Endothelial cell of umbilical vein (primary cell): ENCODE results near the gene AFDN. TPM values are rescaled to one million over a fixed set of nuclear protein-coding genes. Genes with fewer than 3 reads are reported as not detected.

Experiments used
- BruUV-seq: library from RNA; stranded (reverse); fragments of 400-500 nt; replicated peaks from 2 replicates; lab custom pipeline; 2021; lab: Mats Ljungman, UMichigan
- CTCF ChIA-PET: fragments of 300-600, 350-600 bp; sonication (Branson Sonifier 250); formaldehyde crosslinking; loops from one replicate; lab custom pipeline; 2021; ENCODE audit warnings: antibody characterized with exemption, inconsistent platforms; lab: Charles Lee
- POLR2A ChIA-PET: fragments of 300-600, 350-600 bp; sonication (Branson Sonifier 250); formaldehyde crosslinking; loops from one replicate; lab custom pipeline; 2021; ENCODE audit warnings: antibody characterized with exemption, inconsistent platforms; lab: Charles Lee
- DNase-seq: peaks from one replicate; pipeline ENCODE4 v3.0.0-alpha.2; 2011; ENCODE audit warnings: low read depth, low spot score
- FAIRE-seq: peaks from 2 replicates; lab custom pipeline; 2011; peaks lifted over from hg19 to GRCh38; lab: Jason Lieb, UNC
- H2AFZ ChIP-seq: 2 replicates; pipeline ENCODE4 v1.6.0; 2012; ENCODE audit warnings: low read depth, low read length, control low read depth, inconsistent platforms
- H3K27ac ChIP-seq: 2 replicates; pipeline ENCODE4 v1.5.1; 2011; ENCODE audit warnings: low read depth, mild to moderate bottlenecking, control low read depth, low read length, moderate library complexity; ENCODE audit not compliant: insufficient read depth
- H3K27me3 ChIP-seq, 2 experiments: 2 replicates each; pipeline versions ENCODE4 v1.6.0 to v1.6.1; 2011; ENCODE audit warnings: low read length in 2 of 2, mixed read lengths in 1 of 2; ENCODE audit not compliant: control insufficient read depth in 2 of 2, insufficient read depth in 2 of 2
- H3K36me3 ChIP-seq, 2 experiments: 2 replicates in 1 of 2; 3 replicates in 1 of 2; pipeline ENCODE4 v1.5.1; 2011; ENCODE audit warnings: low read length in 2 of 2, mild to moderate bottlenecking in 1 of 2, moderate library complexity in 1 of 2; ENCODE audit not compliant: control insufficient read depth in 2 of 2, insufficient read depth in 2 of 2; ENCODE audit errors: extremely low read depth in 1 of 2
- H3K4me1 ChIP-seq: 3 replicates; pipeline ENCODE4 v1.5.1; 2011; ENCODE audit warnings: mild to moderate bottlenecking, low read length; ENCODE audit not compliant: control insufficient read depth, insufficient read depth; ENCODE audit errors: extremely low read depth
- H3K4me2 ChIP-seq: 2 replicates; pipeline ENCODE4 v1.6.1; 2011; ENCODE audit warnings: low read length, control low read depth, mixed read lengths; ENCODE audit not compliant: insufficient read depth
- H3K4me3 ChIP-seq, 3 experiments: fragments of 200-600 bp in 1 of 3; sonication (generic), shearing (Covaris generic) in 1 of 3; replicated peaks in 1 of 3; 2 replicates each; pipeline ENCODE4 v1.5.1; 2011 to 2016; ENCODE audit warnings: control low read depth in 3 of 3, low read length in 3 of 3, mild to moderate bottlenecking in 2 of 3, inconsistent platforms in 1 of 3, low read depth in 1 of 3, moderate library complexity in 1 of 3; ENCODE audit not compliant: insufficient read depth in 1 of 3
- H3K79me2 ChIP-seq: 2 replicates; pipeline ENCODE4 v1.6.0; 2012; ENCODE audit warnings: low read length, inconsistent platforms; ENCODE audit not compliant: control insufficient read depth, insufficient read depth
- H3K9ac ChIP-seq: replicated peaks from 2 replicates; pipeline ENCODE3; 2011; ENCODE audit warnings: low read length, control low read depth; ENCODE audit not compliant: insufficient read depth; ENCODE audit errors: extremely low read depth
- H3K9me1 ChIP-seq: replicated peaks from 3 replicates; pipeline ENCODE4 v1.6.0; 2011; ENCODE audit warnings: mild to moderate bottlenecking, low read length; ENCODE audit not compliant: control insufficient read depth, insufficient read depth; ENCODE audit errors: extremely low read depth
- H3K9me3 ChIP-seq: replicated peaks from 2 replicates; pipeline ENCODE4 v1.5.1; 2012; ENCODE audit warnings: low read length, inconsistent platforms; ENCODE audit not compliant: control insufficient read depth, insufficient read depth
- H4K20me1 ChIP-seq: replicated peaks from 2 replicates; pipeline ENCODE3; 2011; ENCODE audit warnings: mild to moderate bottlenecking, low read length; ENCODE audit not compliant: control insufficient read depth, insufficient read depth; ENCODE audit errors: extremely low read depth
- EZH2 ChIP-seq: IDR thresholded peaks from 2 replicates; pipeline ENCODE4 v1.6.1; 2012; ENCODE audit warnings: borderline replicate concordance, low read depth, mild to moderate bottlenecking, moderate library complexity, low read length, inconsistent platforms; ENCODE audit not compliant: severe bottlenecking
- FOS ChIP-seq: IDR thresholded peaks from 2 replicates; pipeline ENCODE4 v1.6.1; 2011; ENCODE audit warnings: mild to moderate bottlenecking, low read length, moderate library complexity, borderline replicate concordance; ENCODE audit not compliant: insufficient read depth
- GATA2 ChIP-seq: IDR thresholded peaks from 2 replicates; pipeline ENCODE4 v1.7.0; 2011; ENCODE audit warnings: low read depth, mild to moderate bottlenecking, moderate library complexity, mixed read lengths, low read length; ENCODE audit not compliant: insufficient read length, insufficient read depth
- JUN ChIP-seq: IDR thresholded peaks from 2 replicates; pipeline ENCODE4 v1.6.1; 2011; ENCODE audit warnings: borderline replicate concordance, low read depth; ENCODE audit not compliant: insufficient read length, insufficient read depth
- MYC ChIP-seq: IDR thresholded peaks from one replicate; pipeline ENCODE4 v1.6.1; 2011; ENCODE audit warnings: mild to moderate bottlenecking, low read depth, low read length
- POLR2A ChIP-seq: IDR thresholded peaks from 2 replicates; pipeline ENCODE4 v1.6.1; 2012; ENCODE audit warnings: low read depth, mild to moderate bottlenecking, control low read depth, low read length
- POLR2AphosphoS5 ChIP-seq: IDR thresholded peaks from 2 replicates; pipeline ENCODE4 v1.6.1; 2012; ENCODE audit warnings: low read depth, mild to moderate bottlenecking, control low read depth, low read length, moderate library complexity; ENCODE audit not compliant: insufficient read depth
- dilution Hi-C: fragments of 300-500 bp; cut with MboI; formaldehyde crosslinking; loops from one replicate; pipeline ENCODE4 v1.15.0; 2019; ENCODE audit warnings: low sequenced_read_pairs; ENCODE audit not compliant: extremely low pct_ligation_motif_present
- intact Hi-C: fragments of 100-400 bp; cut with micrococcal nuclease; formaldehyde crosslinking; loops from one replicate; pipeline ENCODE4 v1.10.0; 2022
- polyA plus RNA-seq, 4 experiments: library from polyadenylated mRNA; depleted of rRNA in 3 of 4; stranded (reverse) in 3 of 4; unstranded in 1 of 4; fragments of >200 nt; gene quantifications; 2 replicates each; pipeline versions ENCODE4 v1.2.1 to v1.2.3, GENCODE V29; 2011 to 2012; ENCODE audit warnings: missing spikeins in 1 of 4
- total RNA-seq: library from RNA; stranded (reverse); gene quantifications from 2 replicates; pipeline ENCODE4 v1.2.3, GENCODE V29; 2021
- TF ChIP-seq, protein P1 (sequence below), 2 donors: IDR thresholded peaks; 1 replicate in 1 of 2; 2 replicates in 1 of 2; pipeline ENCODE4 v1.5.1; 2011; ENCODE audit warnings: low read length in 2 of 2, mild to moderate bottlenecking in 2 of 2, moderate library complexity in 2 of 2, control low read depth in 1 of 2, inconsistent platforms in 1 of 2, low read depth in 1 of 2; ENCODE audit not compliant: insufficient read depth in 1 of 2; ENCODE audit errors: extremely low read depth in 1 of 2
- TF ChIP-seq, protein P2 (sequence below): IDR thresholded peaks from 2 replicates; pipeline ENCODE4 v1.6.1; 2011; ENCODE audit not compliant: insufficient read depth, insufficient read length

The AFDN gene
- total and polyA plus RNA-seq, 2 donors (not counting 3 experiments of a cell fraction or from before 2014, with no cell fraction given): 31.0 to 134 TPM

DNA sequence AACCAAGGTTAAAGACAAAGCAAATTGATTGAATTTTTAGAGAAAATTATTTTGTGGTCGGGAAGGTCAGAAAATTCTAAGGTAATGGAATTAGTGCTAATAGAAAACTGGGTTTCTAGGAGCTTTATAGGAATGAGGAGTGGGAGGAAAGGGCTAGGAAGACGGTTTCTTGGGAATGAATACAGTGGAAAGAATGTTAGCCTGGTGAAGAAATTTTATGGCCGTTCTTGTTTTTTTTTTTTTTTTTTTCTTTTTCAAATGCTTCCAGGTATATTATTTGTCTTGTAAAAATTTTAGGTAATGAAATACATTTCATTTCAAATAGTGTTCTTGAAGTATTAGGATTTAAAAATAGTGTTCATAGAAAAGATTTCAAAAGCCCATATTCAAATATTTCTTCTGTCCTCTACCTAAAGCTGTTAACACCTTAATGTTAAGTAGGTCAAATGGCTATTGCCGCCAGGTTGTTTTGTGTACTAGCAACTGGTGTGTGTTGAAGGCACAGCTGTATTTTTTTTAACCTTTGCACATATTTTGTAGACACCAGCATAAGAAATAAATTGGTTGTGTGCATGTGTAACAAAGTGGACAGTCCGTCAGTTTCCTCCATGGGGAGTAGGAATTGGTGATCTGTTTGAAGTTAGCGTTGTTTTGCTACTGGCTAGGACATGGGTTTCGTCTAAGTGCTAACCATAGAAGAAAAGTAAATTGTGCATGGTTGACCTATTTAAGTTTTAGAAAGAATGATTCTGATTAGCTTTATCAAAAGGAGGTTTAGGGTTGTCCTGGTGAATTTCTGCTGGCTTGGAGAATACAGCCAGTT is 32.3 kb downstream of the AFDN start:
- H3K79me2 ChIP-seq: peaks cover 62% of the 10 kb centered on the region
- TF ChIP-seq EZH2: no peak
- no peak for TF ChIP-seq MYC
- TF ChIP-seq POLR2AphosphoS5: no peak
- no peak for TF ChIP-seq POLR2A
- TF ChIP-seq, protein P1, sequence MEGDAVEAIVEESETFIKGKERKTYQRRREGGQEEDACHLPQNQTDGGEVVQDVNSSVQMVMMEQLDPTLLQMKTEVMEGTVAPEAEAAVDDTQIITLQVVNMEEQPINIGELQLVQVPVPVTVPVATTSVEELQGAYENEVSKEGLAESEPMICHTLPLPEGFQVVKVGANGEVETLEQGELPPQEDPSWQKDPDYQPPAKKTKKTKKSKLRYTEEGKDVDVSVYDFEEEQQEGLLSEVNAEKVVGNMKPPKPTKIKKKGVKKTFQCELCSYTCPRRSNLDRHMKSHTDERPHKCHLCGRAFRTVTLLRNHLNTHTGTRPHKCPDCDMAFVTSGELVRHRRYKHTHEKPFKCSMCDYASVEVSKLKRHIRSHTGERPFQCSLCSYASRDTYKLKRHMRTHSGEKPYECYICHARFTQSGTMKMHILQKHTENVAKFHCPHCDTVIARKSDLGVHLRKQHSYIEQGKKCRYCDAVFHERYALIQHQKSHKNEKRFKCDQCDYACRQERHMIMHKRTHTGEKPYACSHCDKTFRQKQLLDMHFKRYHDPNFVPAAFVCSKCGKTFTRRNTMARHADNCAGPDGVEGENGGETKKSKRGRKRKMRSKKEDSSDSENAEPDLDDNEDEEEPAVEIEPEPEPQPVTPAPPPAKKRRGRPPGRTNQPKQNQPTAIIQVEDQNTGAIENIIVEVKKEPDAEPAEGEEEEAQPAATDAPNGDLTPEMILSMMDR (IDR thresholded peaks at IDR 0.05; ENCODE audit: extremely low read depth in 1 of 2, insufficient read depth in 1 of 2, low read depth in 1 of 2, low read length in 2 of 2): no peak
- no peak for TF ChIP-seq JUN
- TF ChIP-seq FOS: no peak
- TF ChIP-seq, protein P2, sequence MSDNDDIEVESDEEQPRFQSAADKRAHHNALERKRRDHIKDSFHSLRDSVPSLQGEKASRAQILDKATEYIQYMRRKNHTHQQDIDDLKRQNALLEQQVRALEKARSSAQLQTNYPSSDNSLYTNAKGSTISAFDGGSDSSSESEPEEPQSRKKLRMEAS: no peak
- TF ChIP-seq GATA2: no peak

More for the DNA sequence above, 32.3 kb downstream of the AFDN start:
- ChIA-PET CTCF (interaction anchor here (0.6 to 1.0 kb wide), 3 partner anchors 17 to 68 kb away, joined by 3 to 4 read pairs (median 3); no protein-coding TSS in a partner anchor), POLR2A (no interaction called here)
- Histone ChIP-seq H2AFZ (no peak overlapping the region), H3K9me1 (no peaks in the 10 kb centered on the region), H3K36me3 (no peaks in the 10 kb centered on the region), H3K9ac (no peak overlapping the region), H3K4me2 (no peak overlapping the region), H3K27ac (no peak overlapping the region), H4K20me1 (peaks cover 2% of the 10 kb centered on the region), H3K27me3 (no peaks in the 10 kb centered on the region), H3K9me3 (no peaks in the 10 kb centered on the region), H3K4me1 (peaks cover 23% of the 10 kb centered on the region), H3K4me3 (no peak overlapping the region)
- no TSS peak for BruUV-seq
- dilution Hi-C loops (no loop called here), intact Hi-C loops (no loop called here)
- FAIRE-seq (no peak), DNase-seq (no peak)
